GM12878 (cell line): ENCODE results near the gene JCHAIN.

Source experiments
- ATF2 ChIP-seq: IDR thresholded peaks from 2 replicates; pipeline ENCODE4 v1.6.1; 2012; ENCODE audit warnings: low read length, inconsistent platforms
- BRCA1 ChIP-seq: IDR thresholded peaks from 2 replicates; pipeline ENCODE4 v1.6.1; 2011; ENCODE audit warnings: low read depth, low read length, improper control_type of control experiment
- CTCF ChIP-seq, 3 experiments: IDR thresholded peaks in 2 of 3; conservative IDR thresholded peaks in 1 of 3; 2 replicates each; pipeline ENCODE4 v1.5.1; 2011; ENCODE audit warnings: low read depth in 3 of 3, low read length in 3 of 3, mild to moderate bottlenecking in 3 of 3, control low read depth in 2 of 3, moderate library complexity in 2 of 3, inconsistent platforms in 1 of 3, mixed read lengths in 1 of 3; ENCODE audit not compliant: control insufficient read depth in 2 of 3, insufficient read depth in 1 of 3; ENCODE audit errors: extremely low read depth in 1 of 3
- EGR1 ChIP-seq, 2 experiments: IDR thresholded peaks; 1 replicate in 1 of 2; 2 replicates in 1 of 2; pipeline ENCODE4 v1.6.1; 2011 to 2012; ENCODE audit warnings: low read depth in 2 of 2, low read length in 2 of 2, borderline replicate concordance in 1 of 2, mild to moderate bottlenecking in 1 of 2, moderate library complexity in 1 of 2
- EP300 ChIP-seq, 2 experiments: fragments of 150-350 bp in 1 of 2; IDR thresholded peaks; 2 replicates each; pipeline ENCODE4 v1.6.1; 2011 to 2012; ENCODE audit warnings: low read depth in 2 of 2, low read length in 2 of 2, borderline replicate concordance in 1 of 2, improper control_type of control experiment in 1 of 2, inconsistent platforms in 1 of 2; ENCODE audit not compliant: control insufficient read depth in 1 of 2
- EZH2 ChIP-seq: IDR thresholded peaks from 2 replicates; pipeline ENCODE4 v1.6.1; 2012; ENCODE audit warnings: low read depth, mild to moderate bottlenecking, control low read depth, inconsistent platforms, low read length, borderline replicate concordance; ENCODE audit not compliant: control insufficient read depth
- JUNB ChIP-seq: IDR thresholded peaks from 2 replicates; pipeline ENCODE4 v1.6.1; 2016; ENCODE audit warnings: antibody characterized with exemption, mild to moderate bottlenecking
- JUND ChIP-seq: IDR thresholded peaks from 2 replicates; pipeline ENCODE4 v1.6.1; 2012; ENCODE audit warnings: low read depth, mild to moderate bottlenecking, low read length, improper control_type of control experiment, moderate library complexity
- NKRF ChIP-seq: fragments of 450-650 bp; conservative IDR thresholded peaks from 2 replicates; pipeline ENCODE4 v1.6.1; 2017; ENCODE audit warnings: mild to moderate bottlenecking, moderate library complexity
- NR2F1 ChIP-seq: fragments of 450-650 bp; conservative IDR thresholded peaks from 2 replicates; pipeline ENCODE4 v1.6.1; 2017; ENCODE audit warnings: mild to moderate bottlenecking
- RCOR1 ChIP-seq: conservative IDR thresholded peaks from 2 replicates; pipeline ENCODE4 v1.6.1; 2012; ENCODE audit warnings: low read depth, low read length, improper control_type of control experiment
- RFX5 ChIP-seq: IDR thresholded peaks from 2 replicates; pipeline ENCODE4 v1.6.1; 2011; ENCODE audit warnings: low read depth, low read length, improper control_type of control experiment
- SMC3 ChIP-seq: IDR thresholded peaks from 2 replicates; pipeline ENCODE4 v1.6.1; 2011; ENCODE audit warnings: low read length, improper control_type of control experiment, borderline replicate concordance
- ZNF274 ChIP-seq: IDR thresholded peaks from one replicate; pipeline ENCODE4 v1.8.0; 2011; ENCODE audit not compliant: insufficient read length, insufficient read depth

- TF ChIP-seq CTCF (IDR thresholded peaks at IDR 0.05 in 2 of 3, conservative IDR thresholded peaks at IDR 0.05 in 1 of 3; ENCODE audit: control insufficient read depth in 2 of 3, extremely low read depth in 1 of 3, insufficient read depth in 1 of 3, low read depth in 3 of 3, low read length in 3 of 3) (no peak), RFX5 (no peak), ATF2 (no peak), NKRF (no peak), EGR1 (IDR thresholded peaks at IDR 0.05; ENCODE audit: borderline replicate concordance in 1 of 2, low read depth in 2 of 2, low read length in 2 of 2) (no peak), ZNF274 (no peak), RCOR1 (no peak), JUNB (no peak), EZH2 (no peak), EP300 (IDR thresholded peaks at IDR 0.05; ENCODE audit: borderline replicate concordance in 1 of 2, control insufficient read depth in 1 of 2, low read depth in 2 of 2, low read length in 2 of 2) (peak in 1 of 2 experiments; percentile 53; a peak in 1 of 4 replicates), JUND (no peak), NR2F1 (no peak), SMC3 (no peak), BRCA1 (no peak)
Measured at GRCh38 chr4:70666369-70666768, at the start of gene JCHAIN.
